HTERT RPE-1 (cell line): Measurements from ENCODE around the gene PTGR3.
"Not testable (repeated sequence)": the region's sequence is repeated elsewhere in the genome, so short reads cannot be mapped to it uniquely, and the experiment has no call there.

Experiments used
- in situ Hi-C: fragments of 300-500 bp; cut with MboI; formaldehyde crosslinking; loops from 4 replicates; pipeline ENCODE4 v1.14.3; 2020; ENCODE audit warnings: low sequenced_read_pairs

Gene PTGR3

DNA sequence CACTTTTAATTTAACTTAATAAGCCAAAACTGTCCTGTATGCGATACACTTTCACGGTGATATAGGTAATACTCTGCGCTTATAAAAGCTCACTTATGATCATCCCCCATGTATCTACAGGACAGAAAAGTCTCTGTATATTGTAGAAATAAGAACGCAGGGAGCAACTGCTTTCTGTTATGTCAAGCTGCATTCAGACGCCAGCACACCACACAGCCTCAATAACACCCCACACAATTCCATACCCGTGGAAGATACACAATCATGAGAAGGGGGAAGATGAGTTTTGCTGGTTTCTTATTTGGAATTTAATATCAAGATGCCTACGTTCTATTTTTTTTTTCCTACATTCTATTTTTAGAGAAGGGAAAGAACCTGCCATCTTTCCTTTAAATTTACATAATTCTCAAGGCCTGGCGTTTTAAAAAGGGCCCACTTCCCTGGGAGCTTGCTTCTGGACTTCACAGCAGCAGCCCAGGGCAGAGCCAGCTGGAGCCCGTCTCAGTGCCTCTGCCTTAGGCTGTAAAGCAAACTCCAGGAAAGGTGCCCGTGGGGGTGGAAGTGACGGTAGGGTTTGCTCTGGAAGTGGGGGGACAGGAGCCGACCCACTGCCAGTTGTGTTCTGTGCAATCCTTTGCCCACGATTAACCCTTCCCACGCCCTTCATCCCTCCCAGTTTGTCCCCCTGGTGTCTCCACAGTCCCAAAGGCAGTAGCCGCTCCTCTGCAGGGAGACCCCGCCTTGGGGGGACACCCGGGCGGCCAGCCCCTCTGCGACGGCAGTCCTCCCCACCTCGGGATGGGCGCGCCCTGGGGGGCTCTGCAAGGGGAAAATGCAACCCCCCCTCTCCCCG, 5.3 kb downstream of the PTGR3 start:
- in situ Hi-C loops: no loop called here

DNA sequence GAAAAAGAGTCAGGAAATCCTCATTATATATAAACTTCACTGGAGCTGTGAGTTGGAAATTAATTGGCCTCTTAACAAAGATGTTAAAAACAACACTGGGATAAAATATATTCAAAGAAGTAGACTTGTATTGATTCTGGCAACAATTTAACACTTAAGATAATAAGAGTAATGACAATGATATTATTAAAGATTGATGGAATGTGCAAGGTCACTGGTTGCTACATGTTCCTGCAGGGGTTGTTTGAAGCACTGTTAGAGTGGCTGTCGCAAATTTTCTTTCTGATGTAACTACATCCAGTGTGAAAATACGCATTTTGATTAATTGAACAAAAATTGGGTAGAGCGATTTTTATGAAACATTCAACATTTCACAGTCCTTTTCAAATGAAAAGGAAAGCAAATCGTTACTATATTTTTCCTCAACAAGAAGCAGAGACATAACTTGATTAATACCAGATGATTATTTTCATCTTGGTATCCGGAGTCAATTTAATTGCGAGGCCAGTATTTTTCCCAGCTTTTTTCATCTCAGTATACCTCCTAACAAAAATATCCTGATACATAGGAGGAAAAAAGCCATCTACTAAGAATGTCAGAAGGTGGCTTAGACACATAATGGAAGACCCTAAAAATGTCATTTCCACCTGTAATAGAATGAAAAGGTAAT, 6.1 kb downstream of the PTGR3 start:
- in situ Hi-C loops: no loop called here

GRCh38 chr18:75201282-75202270, 7.4 kb downstream of the PTGR3 start:
- in situ Hi-C loops: no loop called here

DNA sequence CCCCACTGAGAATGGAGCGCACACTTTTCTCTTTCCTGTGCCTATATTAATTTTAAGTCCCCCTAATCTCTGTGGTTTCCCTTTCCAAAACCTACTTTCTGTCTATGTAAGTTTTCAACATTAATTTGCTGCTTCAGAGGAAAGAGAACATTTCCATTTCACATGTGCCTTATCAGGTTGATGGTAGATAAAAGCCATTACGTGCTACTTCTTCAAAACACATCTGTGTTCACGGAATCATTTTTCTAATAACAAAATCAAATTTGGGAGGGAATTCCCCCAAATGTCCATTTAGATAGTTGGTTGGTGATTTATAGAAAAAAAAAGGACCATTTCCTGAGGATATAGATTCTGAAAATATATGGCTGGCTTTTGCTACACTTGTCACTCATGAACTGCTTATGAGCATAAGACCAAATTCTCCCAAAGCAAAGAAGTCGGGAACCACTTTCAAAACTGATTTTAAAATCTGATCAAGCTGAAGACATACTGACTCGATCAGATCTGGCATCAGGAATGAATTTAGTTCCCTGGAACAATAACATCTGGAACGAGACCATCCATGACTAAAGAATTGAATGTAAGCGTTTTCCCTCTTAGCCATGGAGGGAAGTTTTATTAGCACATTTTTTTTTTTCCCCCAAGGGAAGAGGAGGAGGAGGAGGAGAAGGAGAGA, 8.2 kb downstream of the PTGR3 start:
- in situ Hi-C loops: no loop called here

- in situ Hi-C loops: no loop called here
Measured at GRCh38 chr18:75200071-75200470, 8.9 kb downstream of the PTGR3 start.

DNA sequence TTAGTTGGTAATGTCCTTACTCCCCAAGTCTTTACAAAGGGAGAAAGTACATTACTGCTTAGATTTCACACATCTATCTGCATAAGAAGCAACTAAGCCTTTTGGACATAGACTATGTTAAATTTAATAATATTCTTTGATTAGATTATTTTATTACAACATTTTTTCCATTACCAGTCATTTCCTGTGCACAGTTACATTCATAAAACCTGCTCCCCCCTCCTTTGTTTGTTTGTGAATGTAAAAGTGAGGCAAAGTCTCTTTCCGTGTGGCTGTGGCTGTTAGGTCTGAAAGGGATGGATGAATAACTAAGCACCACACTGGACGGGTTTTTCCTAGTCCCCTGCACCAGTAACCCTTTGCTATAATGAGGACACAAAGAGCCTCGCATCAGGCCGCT, 9.6 kb downstream of the PTGR3 start:
- in situ Hi-C loops: no loop called here

DNA sequence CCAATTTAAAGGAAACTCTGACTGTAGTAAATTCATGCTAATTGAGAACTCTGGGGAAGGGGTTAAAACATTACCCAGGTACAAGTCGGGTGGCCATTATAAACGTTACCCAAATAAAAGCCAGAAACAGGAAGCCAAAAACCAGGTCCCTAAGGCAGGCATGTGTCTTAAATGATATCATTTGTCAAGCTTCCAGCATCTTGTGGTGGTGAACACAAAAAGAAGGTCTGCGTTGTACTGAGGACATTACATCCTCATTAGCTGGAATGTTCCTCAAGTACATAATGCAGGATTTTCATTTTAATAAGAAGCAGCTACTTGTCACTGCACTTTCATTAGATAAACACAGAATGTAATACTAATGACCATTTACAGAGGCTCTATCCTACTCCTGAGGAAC, 10.9 kb downstream of the PTGR3 start:
- in situ Hi-C loops: no loop called here

DNA sequence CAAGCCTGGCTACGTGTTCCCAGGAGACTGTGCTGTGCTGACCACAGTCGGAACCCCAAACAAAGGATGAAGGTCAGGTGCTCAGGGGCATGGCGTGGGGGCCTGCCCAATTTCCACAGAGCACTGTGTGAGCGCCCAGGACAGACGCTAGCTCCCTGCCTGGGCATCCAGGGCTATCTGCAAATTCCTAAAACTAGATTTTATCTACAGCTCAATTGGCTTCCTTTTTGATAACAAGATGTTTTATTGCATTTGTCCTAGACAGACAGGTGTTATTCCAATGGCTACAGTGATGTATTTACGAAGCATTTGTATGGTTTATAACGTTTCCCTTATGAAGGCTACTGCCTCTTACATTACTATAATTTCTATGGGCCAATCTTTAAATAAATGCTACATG, 16.0 kb downstream of the PTGR3 start:
- in situ Hi-C loops: no loop called here

DNA sequence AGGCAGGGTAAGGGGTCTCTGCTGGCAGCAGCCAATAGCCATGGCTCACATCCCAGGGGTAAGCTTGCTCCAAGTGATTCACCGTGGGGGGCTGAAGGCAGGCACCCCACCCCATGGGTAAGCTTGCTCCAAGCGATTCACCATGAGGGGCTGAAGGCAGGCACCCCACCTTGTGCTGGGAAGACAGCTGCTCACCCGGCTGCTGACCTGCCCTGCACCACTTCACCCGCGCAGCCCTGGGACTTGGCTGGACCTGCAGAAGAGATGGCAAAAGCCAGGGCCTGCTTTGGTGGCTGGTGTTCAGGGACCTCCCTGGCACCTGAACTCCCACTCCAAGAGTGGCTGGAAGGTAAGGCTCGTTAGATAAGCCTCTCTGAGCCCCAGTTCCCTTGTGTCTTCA, 19.2 kb downstream of the PTGR3 start:
- in situ Hi-C loops: no loop called here

DNA sequence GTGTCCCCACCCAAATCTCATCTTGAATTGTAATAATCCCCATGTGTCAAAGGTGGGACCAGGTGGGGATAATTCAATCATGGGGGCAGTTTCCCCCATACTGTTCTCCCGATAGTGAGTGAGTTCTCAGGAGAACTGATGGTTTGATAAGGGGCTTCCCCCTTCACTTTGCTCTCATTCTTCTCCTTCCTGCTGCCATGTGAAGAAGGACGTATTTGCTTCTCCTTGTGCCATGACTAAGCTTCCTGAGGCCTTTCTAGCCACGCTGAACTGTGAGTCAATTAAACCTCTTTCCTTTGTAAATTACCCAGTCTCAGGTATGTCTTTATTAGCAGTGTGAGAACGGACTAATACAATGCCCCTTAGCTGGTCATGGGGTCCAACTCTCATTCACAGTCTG, 21.2 kb downstream of the PTGR3 start:
- in situ Hi-C loops: not testable (repeated sequence)

DNA sequence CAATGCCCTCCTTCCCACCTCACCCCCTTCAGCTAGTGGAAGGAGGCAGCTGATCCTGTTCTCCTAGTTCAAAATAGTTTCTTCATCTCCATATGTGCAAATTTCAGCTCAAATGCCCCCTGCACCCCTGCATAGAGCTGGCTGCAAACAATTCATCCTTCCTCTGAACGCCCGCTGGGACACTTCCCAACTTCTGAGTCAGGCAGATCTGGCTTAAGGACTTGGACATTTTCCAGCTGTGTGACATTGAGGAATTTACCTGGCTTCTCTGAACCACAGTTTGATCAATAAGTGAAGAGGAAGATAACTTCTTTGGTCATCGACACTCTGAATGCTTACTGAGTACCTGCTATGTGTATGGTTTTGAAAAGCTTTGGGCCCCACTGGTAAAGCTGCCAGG, 23.5 kb downstream of the PTGR3 start:
- in situ Hi-C loops: no loop called here

- in situ Hi-C loops: no loop called here
Measured at GRCh38 chr18:75183973-75184493, 24.9 kb downstream of the PTGR3 start.

DNA sequence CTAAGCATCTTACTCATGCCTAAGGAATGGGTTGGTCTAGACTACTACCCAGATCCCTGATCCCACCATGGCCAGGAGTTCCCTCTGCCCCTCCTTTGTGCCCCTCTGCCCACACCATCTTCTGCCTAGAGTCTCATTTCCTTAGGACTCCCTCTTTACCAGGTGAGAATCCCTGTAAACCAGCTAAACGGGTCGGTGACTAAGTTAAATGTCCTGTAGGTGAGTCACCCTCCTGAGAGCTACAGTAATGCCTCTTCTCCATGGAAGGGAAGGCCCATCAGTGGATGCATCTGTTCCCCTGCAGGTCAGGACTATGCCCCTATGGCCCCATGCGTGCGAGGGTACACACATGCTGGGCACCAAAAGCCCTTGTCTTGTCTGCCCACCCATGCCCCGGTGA, 25.4 kb downstream of the PTGR3 start:
- in situ Hi-C loops: no loop called here

DNA sequence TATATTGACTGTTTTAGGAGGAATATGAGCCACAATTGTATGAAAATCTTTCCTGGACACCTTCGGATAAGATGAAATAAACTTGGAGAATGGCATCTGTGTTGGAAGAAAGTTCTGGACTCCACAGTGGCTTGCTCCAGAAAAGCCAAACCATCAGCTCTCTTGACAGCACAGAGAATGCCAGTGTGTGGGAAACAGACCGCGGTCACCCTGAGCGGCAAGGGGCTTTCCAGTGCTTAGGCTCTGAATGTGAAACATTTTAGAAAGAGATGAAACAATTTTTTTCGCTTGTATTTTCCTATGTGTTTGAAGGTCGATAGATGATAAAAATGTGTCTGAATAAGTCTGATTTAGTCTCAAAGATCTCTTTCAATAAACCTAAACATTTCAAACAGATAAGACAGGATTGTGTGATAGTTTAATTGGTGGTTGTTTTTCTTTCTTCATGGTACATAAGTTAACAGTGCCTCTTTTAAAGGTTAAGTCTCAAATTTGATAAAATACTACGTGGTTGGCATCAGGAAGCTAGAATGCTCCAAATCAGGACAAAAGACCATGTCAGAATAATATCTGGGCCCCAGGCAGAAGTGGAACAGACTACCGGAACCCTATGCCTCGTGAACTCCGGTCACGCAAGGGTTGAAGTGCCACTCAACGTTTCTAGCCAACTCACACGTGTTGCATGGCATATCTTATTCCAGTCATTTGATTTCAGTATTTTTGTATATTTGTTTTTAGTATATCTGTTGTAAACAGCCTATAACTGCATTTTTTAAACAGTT, 28.9 kb downstream of the PTGR3 start:
- in situ Hi-C loops: no loop called here

GRCh38 chr18:75178376-75178775, 30.6 kb downstream of the PTGR3 start:
- in situ Hi-C loops: no loop called here

GRCh38 chr18:75176849-75177248, 32.1 kb downstream of the PTGR3 start:
- in situ Hi-C loops: no loop called here

DNA sequence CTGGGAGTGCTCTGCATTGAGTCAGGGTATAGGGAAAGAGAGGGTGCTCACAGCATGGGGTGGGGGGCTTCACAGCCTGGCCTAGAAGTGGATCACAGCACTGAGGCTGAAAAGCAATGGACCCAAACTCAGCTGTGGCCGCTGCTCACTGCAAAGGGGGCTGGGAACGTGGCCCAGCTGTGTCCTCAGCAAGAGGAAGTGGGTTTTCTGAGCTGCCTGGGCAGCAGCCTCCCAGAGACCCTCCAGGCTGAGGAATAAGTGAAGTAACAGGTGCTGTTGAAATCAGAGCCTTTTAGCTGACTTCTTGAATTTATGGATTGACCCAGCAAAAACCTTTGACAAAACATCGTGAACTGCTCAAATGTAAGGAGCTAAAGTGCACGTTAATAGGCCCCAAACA, 35.2 kb downstream of the PTGR3 start:
- in situ Hi-C loops: no loop called here

GRCh38 chr18:75173125-75173432, 35.9 kb downstream of the PTGR3 start:
- in situ Hi-C loops: no loop called here

DNA sequence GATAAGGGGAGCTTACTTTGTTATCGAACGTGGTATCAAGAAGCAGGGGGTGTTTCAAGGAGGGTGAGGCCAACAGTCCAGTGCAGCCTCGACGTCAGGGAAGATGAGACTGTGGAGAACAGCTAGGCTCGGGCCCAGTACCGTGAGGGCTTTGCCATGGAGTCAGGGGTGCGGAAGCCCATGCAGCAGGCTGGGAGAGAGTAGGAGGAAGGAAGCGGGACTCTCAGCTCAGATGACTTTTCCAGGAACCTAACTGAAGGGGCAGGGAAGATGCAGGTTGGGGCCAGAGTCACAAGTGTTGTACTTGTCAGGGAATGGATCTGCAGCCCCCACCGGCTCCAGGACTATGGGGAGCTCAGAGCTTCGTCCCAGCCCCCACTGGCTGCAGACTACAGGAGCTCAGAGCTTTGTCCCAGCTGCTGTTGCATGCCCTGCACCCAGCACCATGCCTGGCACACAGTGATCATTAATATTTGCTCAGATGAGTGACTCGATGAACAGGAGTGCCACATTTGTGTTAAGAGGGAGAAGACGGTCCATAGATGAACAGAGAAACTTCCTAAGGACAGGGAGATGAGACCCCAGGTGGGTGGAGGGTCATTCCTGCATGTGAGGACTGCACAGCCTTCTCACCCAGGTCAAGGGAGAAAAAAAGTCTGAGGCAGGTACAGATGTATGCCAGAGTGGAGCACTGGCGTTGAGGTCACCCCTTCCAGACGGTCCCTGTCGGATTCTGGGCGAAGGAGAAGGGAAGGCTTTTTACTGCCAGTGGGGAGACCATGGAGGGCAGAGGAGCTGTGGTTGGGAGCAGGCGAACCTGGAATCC, 36.4 kb downstream of the PTGR3 start:
- in situ Hi-C loops: no loop called here
